ENCODE results near the gene ARMCX6.
"Not testable (repeated sequence)": the region's sequence is repeated elsewhere in the genome, so short reads cannot be mapped to it uniquely, and the experiment has no call there.

The ARMCX6 gene

GRCh38 chrX:101617211-101618191 is at the start of gene ARMCX6:
Gene ARMCX6, minus strand, starts transcription at chrX:101618000. Its CDS starts 1,380 bp downstream, at chrX:101616620.
- peak; percentile 31 for DNase-seq (ENCODE audit: low read depth)
- H3K4me3 ChIP-seq (ENCODE audit: low read depth, low read length) = peak within 1 kb of the TSS; percentile 71

DNA sequence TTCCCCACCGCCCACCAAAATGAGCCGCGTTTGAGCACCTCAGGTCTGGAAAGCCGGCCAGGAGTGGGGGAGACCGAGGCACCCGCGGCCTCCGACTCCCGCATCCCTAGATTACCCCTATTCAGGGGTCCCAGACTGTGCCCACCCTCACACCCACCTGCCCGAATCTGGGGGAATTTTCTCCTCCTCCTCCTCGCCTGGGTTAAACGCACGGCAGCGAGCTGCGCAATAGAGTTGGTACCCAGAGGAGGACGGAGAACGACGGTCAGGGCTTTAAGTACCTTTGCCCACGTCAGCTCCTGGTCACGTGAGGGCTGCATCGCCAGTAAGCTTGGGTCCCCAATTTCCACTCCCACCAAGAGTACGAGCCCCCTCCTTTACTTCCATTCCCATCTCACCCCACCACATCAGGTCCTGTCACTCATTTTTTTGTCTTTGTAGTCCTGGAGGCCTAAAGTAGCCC is 41.8 kb upstream of the ARMCX6 start, which contains the start of gene ARMCX2:
Gene ARMCX2, minus strand, starts transcription at position 250 of the 463 bp plus-strand sequence. CDS start 2,262 bp downstream, outside the sequence.
- DNase-seq (ENCODE audit: low read depth) = peak; percentile 50
- H3K4me3 ChIP-seq (ENCODE audit: low read depth, low read length) = peak within 1 kb of the TSS; percentile 71

- peak overlapping the region; percentile 71 for H3K4me3 ChIP-seq (ENCODE audit: low read depth, low read length)
- no peak for DNase-seq (ENCODE audit: low read depth)
These were observed 41.1 kb upstream of the ARMCX6 start for GRCh38 chrX:101658661-101659491.

DNA sequence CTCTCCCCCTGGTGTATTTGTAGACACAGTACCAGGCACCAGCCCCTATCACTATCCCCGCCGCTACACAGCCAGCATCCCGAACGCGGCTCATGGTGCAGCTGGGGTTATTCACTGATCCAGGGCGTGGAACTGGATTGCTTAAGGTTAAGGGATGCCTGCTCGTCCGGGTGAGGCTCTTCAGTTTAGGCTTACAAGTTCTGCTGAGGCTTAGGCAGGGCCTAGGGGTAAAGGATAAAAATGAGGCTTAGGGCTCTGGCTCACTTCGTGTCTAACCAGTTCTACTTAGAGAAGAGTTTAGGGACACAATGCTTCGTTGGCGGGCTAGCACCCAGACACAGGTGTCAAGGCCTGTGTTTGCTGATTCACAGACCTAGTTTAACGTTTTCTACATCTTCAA is 39.7 kb upstream of the ARMCX6 start:
- no peak for DNase-seq (ENCODE audit: low read depth)
- H3K4me3 ChIP-seq (ENCODE audit: low read depth, low read length) = no peak overlapping the region

GRCh38 chrX:101656817-101657216 is 39.0 kb upstream of the ARMCX6 start:
- H3K4me3 ChIP-seq (ENCODE audit: low read depth, low read length) = no peak overlapping the region
- no peak for DNase-seq (ENCODE audit: low read depth)

GRCh38 chrX:101655534-101655933 is 37.7 kb upstream of the ARMCX6 start:
- no peak overlapping the region for H3K4me3 ChIP-seq (ENCODE audit: low read depth, low read length)
- no peak for DNase-seq (ENCODE audit: low read depth)

GRCh38 chrX:101647716-101648115 is 29.9 kb upstream of the ARMCX6 start:
- not testable (repeated sequence) for H3K4me3 ChIP-seq (ENCODE audit: low read depth, low read length)

GRCh38 chrX:101642093-101642492 is 24.3 kb upstream of the ARMCX6 start:
- H3K4me3 ChIP-seq (ENCODE audit: low read depth, low read length) = no peak overlapping the region
- DNase-seq (ENCODE audit: low read depth) = no peak

More at GRCh38 chrX:101647716-101648115, 29.9 kb upstream of the ARMCX6 start:
- not testable (repeated sequence) for DNase-seq (ENCODE audit: low read depth)

- DNase-seq (ENCODE audit: low read depth) = no peak
- H3K4me3 ChIP-seq (ENCODE audit: low read depth, low read length) = no peak overlapping the region
These were observed 21.8 kb upstream of the ARMCX6 start for GRCh38 chrX:101639583-101639982.

GRCh38 chrX:101619364-101619763 is 1.6 kb upstream of the ARMCX6 start:
- no peak overlapping the region for H3K4me3 ChIP-seq (ENCODE audit: low read depth, low read length)

GRCh38 chrX:101605728-101606127 is 12.1 kb downstream of the ARMCX6 start:
- no peak overlapping the region for H3K4me3 ChIP-seq (ENCODE audit: low read depth, low read length)
- no peak for DNase-seq (ENCODE audit: low read depth)

More at GRCh38 chrX:101619364-101619763, 1.6 kb upstream of the ARMCX6 start:
- DNase-seq (ENCODE audit: low read depth) = no peak

DNA sequence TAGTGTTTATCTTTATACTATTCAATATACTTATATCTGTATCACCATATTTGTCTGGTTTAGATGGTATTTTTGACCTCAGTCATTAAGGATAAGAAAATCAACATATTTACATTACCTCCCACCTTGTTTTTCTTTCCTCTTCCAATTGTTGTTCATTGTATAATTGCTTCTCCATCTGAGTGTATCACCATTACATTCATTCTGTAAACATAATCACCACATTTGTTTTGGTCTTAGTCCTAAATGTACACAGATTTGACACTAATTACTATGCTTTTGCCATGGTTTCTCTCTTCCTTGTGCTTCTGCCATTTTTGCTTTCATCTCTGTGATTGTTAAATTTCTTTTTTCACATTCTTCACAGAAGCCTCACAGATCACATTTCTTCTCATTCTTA is 12.7 kb downstream of the ARMCX6 start:
- no peak overlapping the region for H3K4me3 ChIP-seq (ENCODE audit: low read depth, low read length)
- DNase-seq (ENCODE audit: low read depth) = no peak

DNA sequence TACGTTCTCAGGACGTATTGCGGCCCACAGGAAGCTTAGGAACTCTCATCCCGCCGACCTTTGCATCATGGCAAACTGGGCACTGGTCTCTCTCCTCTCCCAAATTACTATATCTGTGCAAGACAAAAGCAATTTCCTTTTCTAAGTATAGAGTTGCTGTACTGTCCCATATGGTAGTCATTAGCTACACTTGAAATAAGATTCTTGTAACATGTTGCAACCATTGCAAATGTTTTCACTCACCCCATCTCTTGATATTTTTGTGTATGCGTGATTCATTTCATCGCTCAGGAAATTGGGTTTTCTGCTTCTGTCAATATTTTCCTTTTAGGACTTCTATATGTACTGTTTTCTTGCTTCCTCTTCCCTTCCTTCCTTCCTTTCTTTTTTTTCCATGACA is 15.7 kb downstream of the ARMCX6 start:
- no peak for DNase-seq (ENCODE audit: low read depth)
- no peak overlapping the region for H3K4me3 ChIP-seq (ENCODE audit: low read depth, low read length)

- not testable (repeated sequence) for H3K4me3 ChIP-seq (ENCODE audit: low read depth, low read length); DNase-seq (ENCODE audit: low read depth)
These were observed 18.2 kb downstream of the ARMCX6 start for GRCh38 chrX:101599592-101599991.

DNA sequence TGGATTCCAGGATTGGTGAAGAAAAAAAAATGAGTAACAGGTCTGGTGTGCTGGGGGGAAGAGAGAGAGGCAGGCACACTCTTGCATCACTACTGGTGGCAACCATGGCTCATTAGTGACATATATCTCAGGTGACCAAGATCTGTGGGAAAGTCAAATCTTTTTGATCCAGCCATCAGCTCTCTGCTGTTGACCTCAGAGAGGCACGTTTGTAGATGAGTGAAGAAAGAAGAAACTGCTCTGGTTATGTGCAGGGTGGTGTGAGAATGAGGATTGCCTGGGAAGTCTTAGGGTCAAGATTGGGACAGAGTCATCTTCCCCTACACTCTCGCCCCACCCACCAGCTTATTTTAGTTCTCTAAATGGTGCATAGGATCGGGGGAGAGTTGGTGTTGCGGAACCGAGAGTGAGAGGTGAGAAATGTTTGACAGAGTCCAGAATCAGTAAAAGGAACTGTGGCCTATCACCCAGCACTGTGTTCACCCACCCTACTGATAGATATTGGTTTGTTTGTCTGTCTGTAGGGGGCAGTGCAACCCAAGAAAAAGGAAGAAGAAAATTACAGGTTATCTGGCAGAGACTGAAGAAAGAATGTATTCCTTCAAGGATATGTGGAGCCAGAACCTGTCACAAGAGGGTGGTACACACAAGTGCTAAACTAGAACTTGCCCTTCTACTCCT is 21.9 kb downstream of the ARMCX6 start:
- no peak overlapping the region for H3K4me3 ChIP-seq (ENCODE audit: low read depth, low read length)
- peak; percentile 35 for DNase-seq (ENCODE audit: low read depth)
